IMR-90 (cell line): ENCODE measurements around the gene NOXO1.

Experiments used
- CEBPB ChIP-seq: IDR thresholded peaks from 2 replicates; pipeline ENCODE4 v1.6.1; 2012; ENCODE audit warnings: low read depth, low read length, improper control_type of control experiment
- CTCF ChIP-seq: conservative IDR thresholded peaks from 2 replicates; pipeline ENCODE4 v1.5.1; 2012; ENCODE audit warnings: mild to moderate bottlenecking, low read depth, low read length, improper control_type of control experiment
- FOS ChIP-seq: fragments of 150-350 bp; IDR thresholded peaks from 2 replicates; pipeline ENCODE4 v1.6.1; 2016; ENCODE audit warnings: low read depth, low read length
- MXI1 ChIP-seq: IDR thresholded peaks from 2 replicates; pipeline ENCODE4 v1.6.1; 2012; ENCODE audit warnings: low read depth, mild to moderate bottlenecking, low read length, moderate library complexity, borderline replicate concordance
- POLR2A ChIP-seq: IDR thresholded peaks from 2 replicates; pipeline ENCODE4 v1.6.1; 2012; ENCODE audit warnings: mild to moderate bottlenecking, low read depth, low read length
- RAD21 ChIP-seq: IDR thresholded peaks from 2 replicates; pipeline ENCODE4 v1.6.1; 2012; ENCODE audit warnings: low read length, improper control_type of control experiment
- RCOR1 ChIP-seq: IDR thresholded peaks from 2 replicates; pipeline ENCODE4 v1.6.1; 2012; ENCODE audit warnings: mild to moderate bottlenecking, low read length, improper control_type of control experiment; ENCODE audit not compliant: insufficient replicate concordance
- RFX5 ChIP-seq: IDR thresholded peaks from 2 replicates; pipeline ENCODE4 v1.8.0; 2012; ENCODE audit warnings: low read depth, mild to moderate bottlenecking, low read length, moderate library complexity
- SMC3 ChIP-seq: fragments of 150-350 bp; IDR thresholded peaks from 2 replicates; pipeline ENCODE4 v1.6.1; 2016; ENCODE audit warnings: low read depth, mild to moderate bottlenecking, antibody characterized with exemption, low read length, moderate library complexity
- USF2 ChIP-seq: fragments of 150-350 bp; IDR thresholded peaks from 2 replicates; pipeline ENCODE4 v1.6.1; 2017; ENCODE audit warnings: mild to moderate bottlenecking, antibody characterized with exemption, low read length, low read depth

- TF ChIP-seq RFX5 (no peak), CTCF (0 out of 2 replicates have a peak, but pooled peaks have one; percentile 6), MXI1 (no peak), USF2 (no peak), FOS (no peak), SMC3 (no peak), CEBPB (no peak), POLR2A (no peak), RAD21 (no peak), RCOR1 (no peak)
These were observed 39.9 kb downstream of the NOXO1 start for GRCh38 chr16:1941162-1942046.
